Osteoblast (primary cell): Measurements from ENCODE around the gene KIF16B. TPM values are rescaled to one million over a fixed set of nuclear protein-coding genes. Genes with fewer than 3 reads are reported as not detected.

Experiments
- DNase-seq: peaks from one replicate; pipeline ENCODE4 v3.0.0; 2011; ENCODE audit warnings: low spot score, mixed read lengths; ENCODE audit not compliant: insufficient read length; ENCODE audit errors: missing footprints
- H2AFZ ChIP-seq: 2 replicates; pipeline ENCODE4 v1.6.0; 2011; ENCODE audit warnings: mild to moderate bottlenecking, low read length
- H3K27ac ChIP-seq: 2 replicates; pipeline ENCODE4 v1.5.1; 2011; ENCODE audit warnings: mild to moderate bottlenecking, low read depth, low read length, moderate library complexity
- H3K27me3 ChIP-seq: 2 replicates; pipeline ENCODE4 v1.6.0; 2012; ENCODE audit warnings: mild to moderate bottlenecking, control low read depth, inconsistent platforms, low read length, moderate library complexity; ENCODE audit not compliant: insufficient read depth
- H3K36me3 ChIP-seq: 2 replicates; pipeline ENCODE4 v1.5.1; 2011; ENCODE audit warnings: mild to moderate bottlenecking, low read length, control low read depth, moderate library complexity; ENCODE audit not compliant: insufficient read depth
- H3K4me1 ChIP-seq: 2 replicates; pipeline ENCODE4 v1.5.1; 2011; ENCODE audit warnings: mild to moderate bottlenecking, low read length, control low read depth, moderate library complexity; ENCODE audit not compliant: insufficient read depth
- H3K4me2 ChIP-seq: 2 replicates; pipeline ENCODE4 v1.6.0; 2011; ENCODE audit warnings: mild to moderate bottlenecking, low read length; ENCODE audit not compliant: insufficient read depth
- H3K4me3 ChIP-seq: fragments of 200-600 bp; sonication (generic); 3 replicates; pipeline ENCODE4 v1.5.1; 2012; ENCODE audit warnings: mild to moderate bottlenecking, low read length, inconsistent platforms; ENCODE audit not compliant: insufficient read depth
- H3K79me2 ChIP-seq: 2 replicates; pipeline ENCODE4 v1.6.0; 2012; ENCODE audit warnings: mild to moderate bottlenecking, low read length, control low read depth, inconsistent platforms; ENCODE audit not compliant: insufficient read depth
- H3K9me3 ChIP-seq: 2 replicates; pipeline ENCODE4 v1.5.1; 2011; ENCODE audit warnings: low read depth, low read length, control low read depth
- H4K20me1 ChIP-seq: 2 replicates; pipeline ENCODE4 v1.6.0; 2012; ENCODE audit warnings: mild to moderate bottlenecking, low read length, control low read depth; ENCODE audit not compliant: insufficient read depth
- total RNA-seq: library from RNA; depleted of rRNA; stranded (reverse); fragments of >200 nt; gene quantifications from 2 replicates; pipeline ENCODE4 v1.2.3, GENCODE V29; 2012
- TF ChIP-seq, protein P1 (sequence below): IDR thresholded peaks from 2 replicates; pipeline ENCODE4 v1.5.1; 2011; ENCODE audit warnings: mild to moderate bottlenecking, low read depth, low read length, moderate library complexity; ENCODE audit errors: extremely low read depth

Gene KIF16B
- total RNA-seq, 1 donor, result 9.0 TPM

DNA sequence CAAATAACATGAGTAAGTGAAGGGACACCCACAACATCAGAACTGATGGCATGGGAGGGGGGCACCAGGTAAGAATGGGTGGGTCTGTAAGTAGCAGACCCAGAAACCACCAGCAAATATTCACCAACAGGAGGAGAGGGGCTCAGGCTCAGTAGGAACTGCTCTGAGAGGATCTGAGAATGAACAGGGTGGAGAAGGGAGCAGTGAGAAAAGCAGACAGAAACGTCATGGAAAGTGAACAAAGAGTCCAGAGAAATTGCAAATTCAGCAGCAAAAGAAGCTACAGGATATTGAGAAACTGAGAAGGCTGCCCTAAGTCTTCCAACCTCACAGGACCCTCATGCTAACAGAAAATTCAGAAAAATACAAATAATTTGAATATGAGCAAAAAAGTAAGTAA is 121.3 kb downstream of the KIF16B start:
- no peaks in the 10 kb centered on the region for H3K9me3 ChIP-seq
- H3K4me2 ChIP-seq, result no peak overlapping the region
- TF ChIP-seq, protein P1, sequence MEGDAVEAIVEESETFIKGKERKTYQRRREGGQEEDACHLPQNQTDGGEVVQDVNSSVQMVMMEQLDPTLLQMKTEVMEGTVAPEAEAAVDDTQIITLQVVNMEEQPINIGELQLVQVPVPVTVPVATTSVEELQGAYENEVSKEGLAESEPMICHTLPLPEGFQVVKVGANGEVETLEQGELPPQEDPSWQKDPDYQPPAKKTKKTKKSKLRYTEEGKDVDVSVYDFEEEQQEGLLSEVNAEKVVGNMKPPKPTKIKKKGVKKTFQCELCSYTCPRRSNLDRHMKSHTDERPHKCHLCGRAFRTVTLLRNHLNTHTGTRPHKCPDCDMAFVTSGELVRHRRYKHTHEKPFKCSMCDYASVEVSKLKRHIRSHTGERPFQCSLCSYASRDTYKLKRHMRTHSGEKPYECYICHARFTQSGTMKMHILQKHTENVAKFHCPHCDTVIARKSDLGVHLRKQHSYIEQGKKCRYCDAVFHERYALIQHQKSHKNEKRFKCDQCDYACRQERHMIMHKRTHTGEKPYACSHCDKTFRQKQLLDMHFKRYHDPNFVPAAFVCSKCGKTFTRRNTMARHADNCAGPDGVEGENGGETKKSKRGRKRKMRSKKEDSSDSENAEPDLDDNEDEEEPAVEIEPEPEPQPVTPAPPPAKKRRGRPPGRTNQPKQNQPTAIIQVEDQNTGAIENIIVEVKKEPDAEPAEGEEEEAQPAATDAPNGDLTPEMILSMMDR, result no peak
- no peak overlapping the region for H3K27ac ChIP-seq
- H4K20me1 ChIP-seq, result no peaks in the 10 kb centered on the region
- H3K36me3 ChIP-seq, result no peaks in the 10 kb centered on the region
- no peaks in the 10 kb centered on the region for H3K4me1 ChIP-seq
- no peak for DNase-seq
- H2AFZ ChIP-seq, result no peak overlapping the region
- H3K4me3 ChIP-seq, result no peak overlapping the region
- no peaks in the 10 kb centered on the region for H3K79me2 ChIP-seq
- no peaks in the 10 kb centered on the region for H3K27me3 ChIP-seq

DNA sequence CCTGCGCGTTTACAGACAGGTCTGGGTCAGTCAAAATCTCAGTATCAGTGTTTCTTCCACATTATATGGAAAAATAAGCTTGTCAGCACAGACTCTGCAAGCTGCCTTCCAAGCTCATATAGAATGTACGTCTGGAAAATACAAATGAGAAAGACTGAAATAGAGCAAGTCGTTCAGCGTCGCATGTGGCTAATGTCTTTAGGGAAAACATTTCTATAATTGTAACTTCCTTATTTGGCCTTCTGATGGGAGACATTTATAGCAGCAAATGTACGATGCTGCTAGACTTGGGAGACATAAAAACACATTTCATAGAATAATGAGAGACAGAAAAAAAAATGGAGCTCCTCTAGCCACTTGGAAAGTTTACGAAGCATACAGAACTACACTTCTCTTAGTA is 122.2 kb downstream of the KIF16B start:
- Histone ChIP-seq H3K36me3 (no peaks in the 10 kb centered on the region), H3K79me2 (no peaks in the 10 kb centered on the region), H3K4me3 (no peak overlapping the region), H2AFZ (no peak overlapping the region), H3K9me3 (no peaks in the 10 kb centered on the region), H3K27me3 (no peaks in the 10 kb centered on the region), H4K20me1 (no peaks in the 10 kb centered on the region), H3K4me1 (no peaks in the 10 kb centered on the region), H3K27ac (no peak overlapping the region), H3K4me2 (no peak overlapping the region)
- DNase-seq, result no peak
- TF ChIP-seq, protein P1, result no peak

DNA sequence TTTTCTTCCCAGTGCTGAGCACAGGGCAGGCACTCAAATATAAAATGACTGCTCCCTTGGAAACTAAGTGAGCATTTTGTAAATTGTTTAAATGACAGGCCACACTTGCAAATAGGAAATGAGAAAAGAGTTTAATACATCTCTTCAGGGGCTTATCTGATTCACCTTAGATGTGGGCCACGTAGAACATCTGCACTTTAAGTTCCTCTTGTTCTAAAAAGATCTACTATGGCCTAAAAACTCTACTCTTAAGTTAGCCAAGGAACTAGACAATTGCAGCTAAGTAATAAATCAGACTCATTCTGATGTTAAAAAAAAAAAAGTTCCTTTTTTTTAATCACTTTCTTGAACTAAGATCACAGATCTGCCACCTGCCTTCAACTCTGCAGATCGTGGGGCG is 126.3 kb downstream of the KIF16B start:
- DNase-seq, result no peak
- Histone ChIP-seq H3K4me2 (no peak overlapping the region), H2AFZ (no peak overlapping the region), H3K4me3 (no peak overlapping the region), H3K9me3 (no peaks in the 10 kb centered on the region), H3K79me2 (no peaks in the 10 kb centered on the region), H3K36me3 (no peaks in the 10 kb centered on the region), H3K27ac (no peak overlapping the region), H3K27me3 (no peaks in the 10 kb centered on the region), H3K4me1 (no peaks in the 10 kb centered on the region), H4K20me1 (no peaks in the 10 kb centered on the region)
- TF ChIP-seq, protein P1, result no peak

- TF ChIP-seq, protein P1, result no peak
- no peaks in the 10 kb centered on the region for H4K20me1 ChIP-seq
- no peaks in the 10 kb centered on the region for H3K9me3 ChIP-seq
- no peak for DNase-seq
- H3K27me3 ChIP-seq, result no peaks in the 10 kb centered on the region
- no peaks in the 10 kb centered on the region for H3K36me3 ChIP-seq
- H3K4me2 ChIP-seq, result no peak overlapping the region
- no peaks in the 10 kb centered on the region for H3K4me1 ChIP-seq
- no peak overlapping the region for H3K27ac ChIP-seq
- no peak overlapping the region for H3K4me3 ChIP-seq
- H3K79me2 ChIP-seq, result no peaks in the 10 kb centered on the region
- no peak overlapping the region for H2AFZ ChIP-seq
These were observed 127.0 kb downstream of the KIF16B start for GRCh38 chr20:16446246-16446645.
